ENCODE measurements around the gene ACTR6. TPM values are rescaled to one million over a fixed set of nuclear protein-coding genes. Genes with fewer than 3 reads are reported as not detected.
"Not testable (repeated sequence)": the region's sequence is repeated elsewhere in the genome, so short reads cannot be mapped to it uniquely, and the experiment has no call there.

The ACTR6 gene
- total RNA-seq (2014; rRNA removed; shearing (Covaris generic)) = 4.2 and 7.4 TPM in 2 replicates

DNA sequence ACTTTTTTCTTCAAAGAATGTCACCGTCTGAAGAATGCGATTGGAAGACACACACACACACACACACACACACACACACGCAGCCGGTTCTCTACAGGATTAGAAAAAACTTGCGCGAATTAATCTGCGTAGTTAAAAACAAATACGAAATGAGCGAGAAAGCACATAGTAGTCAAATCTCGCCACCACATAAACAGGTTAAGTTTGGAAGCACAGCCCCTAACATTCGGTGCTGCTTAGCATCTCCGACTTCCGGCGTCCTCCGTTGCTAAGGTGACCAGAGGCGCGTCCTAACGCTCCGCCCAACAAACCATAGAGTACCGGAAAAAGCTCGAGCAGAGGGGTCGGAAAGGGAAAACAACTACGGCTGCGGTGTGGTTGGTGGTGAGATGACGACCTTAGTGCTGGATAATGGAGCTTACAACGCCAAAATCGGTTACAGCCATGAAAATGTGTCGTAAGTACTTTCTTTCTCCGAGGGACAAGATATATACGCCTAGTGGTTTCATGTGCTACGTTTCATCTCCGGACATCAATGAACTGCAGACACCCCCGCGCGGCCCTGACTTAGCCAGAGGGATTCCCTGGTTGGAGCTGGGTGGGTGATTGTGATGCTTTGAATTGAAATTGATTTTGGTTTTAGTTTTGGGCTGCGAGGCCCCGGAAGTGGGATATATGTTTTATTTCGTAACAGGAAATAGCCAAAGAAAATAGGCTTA lies at the start of gene ACTR6:
TSS of gene ACTR6 (plus strand) at position 353 of the 719 bp plus-strand sequence. CDS start at position 390, 37 bp downstream.
- peak; percentile 96 for DNase-seq (ENCODE audit: low spot score)

DNA sequence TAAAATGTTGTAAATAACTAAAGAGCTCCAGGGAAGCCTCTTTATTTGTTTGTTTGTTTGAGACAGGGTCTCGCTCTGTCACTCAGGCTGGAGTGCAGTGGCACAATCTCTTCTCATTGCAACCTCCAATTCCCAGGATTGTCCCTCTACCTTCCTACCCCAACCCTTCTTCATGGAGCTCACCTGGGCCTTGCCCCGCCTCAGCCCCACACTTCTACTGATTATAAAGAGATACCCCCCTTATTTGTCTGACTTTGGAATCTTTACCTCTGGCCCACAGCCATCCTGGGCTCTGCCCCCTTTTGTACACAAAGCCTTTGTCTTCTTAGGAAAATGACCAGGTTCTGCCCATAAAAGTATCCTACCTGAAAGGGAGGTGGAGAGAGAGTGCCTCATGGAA lies 48.8 kb upstream of the ACTR6 start:
- DNase-seq (ENCODE audit: low spot score) = peak; percentile 38

- DNase-seq (ENCODE audit: low spot score) = no peak
Observed at GRCh38 chr12:100153131-100153530, 47.5 kb upstream of the ACTR6 start.

DNA sequence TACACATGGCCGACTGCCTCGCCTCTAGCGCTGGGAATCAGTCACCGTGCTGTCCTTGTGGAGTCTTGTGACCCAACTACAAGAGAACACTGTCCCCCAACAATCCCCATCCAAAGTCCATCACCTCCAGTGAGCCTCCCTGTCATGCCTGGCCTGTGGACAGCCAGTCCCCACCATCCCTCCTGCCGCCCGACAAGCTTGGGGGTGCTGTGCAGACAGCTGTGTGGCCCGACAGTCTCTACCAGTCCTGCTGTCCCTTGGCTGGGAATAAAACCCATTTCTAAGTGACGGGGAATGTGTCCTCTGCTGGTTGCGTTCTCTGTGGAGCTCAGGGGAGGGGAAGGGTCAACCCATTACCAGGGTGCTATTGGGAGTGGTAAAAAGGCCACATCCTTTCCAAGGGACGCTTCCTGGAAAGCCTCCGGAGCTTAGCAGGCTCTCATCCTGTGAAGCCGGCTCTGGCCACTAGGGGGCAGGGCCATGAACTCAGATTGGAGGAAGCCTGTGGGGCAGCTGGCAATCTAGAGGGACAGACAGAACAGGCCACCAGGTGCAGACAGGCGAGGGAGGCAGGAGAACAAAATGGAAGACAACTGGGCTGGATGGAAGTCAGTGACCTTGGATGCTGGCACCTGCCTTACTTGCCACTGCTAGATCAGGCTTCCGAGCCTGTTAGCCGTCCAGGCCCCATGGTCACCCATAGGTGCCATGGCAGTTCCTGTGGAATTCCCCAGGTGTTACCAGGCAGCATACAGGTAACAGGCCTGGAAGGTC lies 46.0 kb upstream of the ACTR6 start:
- DNase-seq (ENCODE audit: low spot score) = peak; percentile 77

DNA sequence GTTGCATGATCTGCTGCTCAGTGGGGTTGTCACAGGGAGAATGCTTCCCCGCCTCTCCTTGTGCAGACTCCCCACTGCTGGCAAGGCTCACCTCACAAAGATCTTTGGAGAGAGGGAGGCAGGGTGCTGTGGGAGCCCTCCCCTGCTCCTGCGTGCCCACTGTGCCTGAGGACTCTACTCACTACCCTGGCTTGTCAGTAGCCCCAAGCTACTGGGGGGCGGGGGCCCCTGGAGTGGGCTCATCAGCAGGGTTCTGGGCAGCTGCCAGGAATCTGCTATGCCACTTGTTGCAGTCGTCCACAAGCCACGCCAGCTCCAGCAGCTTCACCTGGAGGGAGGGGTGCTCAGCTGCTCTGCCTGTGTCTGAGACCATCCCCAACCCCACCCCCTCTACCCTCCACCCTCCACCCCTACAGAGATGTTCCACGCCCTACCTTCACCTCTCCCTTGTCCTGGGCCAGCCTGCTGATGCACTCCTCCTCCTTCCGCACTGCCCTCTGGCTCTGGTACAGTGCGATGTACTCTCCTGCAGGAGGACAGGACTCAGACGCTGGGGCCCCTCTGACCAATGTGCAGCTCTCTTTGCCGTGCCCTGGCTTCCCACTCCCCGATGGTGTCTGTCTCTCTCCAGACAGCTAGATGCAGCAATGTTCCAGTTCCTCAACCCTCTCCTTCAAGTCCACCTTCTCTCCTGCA lies 43.7 kb upstream of the ACTR6 start:
- DNase-seq (ENCODE audit: low spot score) = no peak

GRCh38 chr12:100157427-100157821 lies 43.2 kb upstream of the ACTR6 start:
- DNase-seq (ENCODE audit: low spot score) = no peak

DNA sequence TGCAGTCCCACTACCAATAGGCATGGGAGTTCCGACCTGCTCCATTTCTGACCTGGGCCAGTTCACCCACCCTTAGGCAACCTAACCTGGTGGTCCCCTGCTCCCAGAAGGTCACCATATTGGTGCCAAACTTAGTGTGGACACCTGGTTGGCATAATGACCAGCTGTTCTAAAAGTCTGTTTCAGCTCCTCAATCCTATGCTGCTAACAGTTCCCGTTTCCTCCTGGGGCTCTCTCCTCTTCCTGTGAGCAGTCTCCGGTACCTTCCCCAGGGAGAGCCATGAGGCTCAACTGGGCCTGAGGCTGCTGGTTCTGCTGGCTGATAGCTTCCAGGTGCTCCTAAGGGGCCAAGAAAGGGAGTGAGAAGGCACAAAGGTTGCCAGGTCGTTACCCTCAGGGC lies 42.1 kb upstream of the ACTR6 start:
- DNase-seq (ENCODE audit: low spot score) = no peak

DNA sequence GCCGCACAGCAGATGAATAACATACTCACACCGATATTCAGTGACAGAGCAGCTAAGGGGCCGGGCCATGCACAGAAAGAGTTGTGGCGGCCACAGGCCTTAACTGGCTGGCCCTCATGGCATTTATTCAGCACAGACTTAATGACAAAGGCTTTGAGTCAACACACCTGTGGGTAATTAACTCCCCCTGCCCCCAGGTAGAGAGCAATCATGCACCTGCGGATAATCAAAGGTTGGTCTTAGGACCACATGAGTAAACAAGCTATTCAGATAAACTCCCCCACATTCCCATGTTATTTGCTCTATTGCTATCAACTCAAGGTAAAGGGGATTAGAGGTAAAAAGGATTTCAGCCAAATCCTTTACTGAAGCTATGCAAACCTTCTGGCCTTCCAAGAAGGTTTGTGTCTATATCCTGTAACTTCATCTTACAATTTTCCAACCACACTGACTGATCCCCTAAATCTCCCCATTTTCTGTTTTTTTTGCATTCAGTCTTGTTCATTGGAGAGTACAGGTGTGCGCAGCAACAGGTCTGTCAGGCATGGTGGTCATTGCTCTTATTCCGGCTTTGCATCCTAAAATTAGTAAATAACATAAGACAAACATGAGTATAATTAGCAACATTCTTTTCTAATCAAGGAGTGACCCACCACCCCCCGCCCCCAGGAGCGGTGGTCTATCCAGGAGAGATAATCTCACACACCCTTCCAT lies 41.1 kb upstream of the ACTR6 start:
- DNase-seq (ENCODE audit: low spot score) = no peak

DNA sequence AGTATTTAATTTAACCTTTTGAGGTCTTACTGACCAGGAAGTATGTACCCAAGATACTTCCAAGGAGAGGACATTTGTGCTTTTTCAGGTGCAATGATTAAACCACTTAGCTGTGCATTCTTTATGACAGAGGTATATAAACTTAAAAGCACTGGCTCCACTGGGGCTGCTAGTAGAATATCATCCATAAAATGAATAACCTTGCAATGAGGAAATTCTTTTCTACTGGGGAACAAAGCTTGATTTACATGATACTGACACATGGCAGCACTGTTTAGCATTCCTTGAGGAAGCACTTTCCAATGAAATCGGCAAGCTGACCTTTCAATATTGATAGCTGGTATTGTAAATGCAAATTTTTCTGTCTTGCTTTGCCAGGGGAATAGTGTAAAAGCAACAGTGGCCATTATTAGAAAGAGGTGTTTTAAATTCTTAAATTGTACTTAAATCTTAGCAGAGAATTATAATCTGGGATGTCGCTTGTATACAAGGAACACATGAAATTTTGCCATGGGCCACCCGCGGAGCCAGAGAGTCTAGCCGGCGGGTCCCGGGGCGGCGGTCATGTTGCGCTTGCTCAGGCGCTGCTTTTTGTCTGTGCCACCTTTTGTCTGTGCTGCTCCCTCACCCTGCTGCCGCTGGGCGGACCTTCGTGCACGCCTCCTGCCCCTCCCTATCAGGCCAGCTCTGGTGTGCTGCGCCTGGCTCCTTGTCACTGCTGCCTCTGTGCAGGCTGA lies 37.0 kb upstream of the ACTR6 start:
- DNase-seq (ENCODE audit: low spot score) = peak; percentile 82

DNA sequence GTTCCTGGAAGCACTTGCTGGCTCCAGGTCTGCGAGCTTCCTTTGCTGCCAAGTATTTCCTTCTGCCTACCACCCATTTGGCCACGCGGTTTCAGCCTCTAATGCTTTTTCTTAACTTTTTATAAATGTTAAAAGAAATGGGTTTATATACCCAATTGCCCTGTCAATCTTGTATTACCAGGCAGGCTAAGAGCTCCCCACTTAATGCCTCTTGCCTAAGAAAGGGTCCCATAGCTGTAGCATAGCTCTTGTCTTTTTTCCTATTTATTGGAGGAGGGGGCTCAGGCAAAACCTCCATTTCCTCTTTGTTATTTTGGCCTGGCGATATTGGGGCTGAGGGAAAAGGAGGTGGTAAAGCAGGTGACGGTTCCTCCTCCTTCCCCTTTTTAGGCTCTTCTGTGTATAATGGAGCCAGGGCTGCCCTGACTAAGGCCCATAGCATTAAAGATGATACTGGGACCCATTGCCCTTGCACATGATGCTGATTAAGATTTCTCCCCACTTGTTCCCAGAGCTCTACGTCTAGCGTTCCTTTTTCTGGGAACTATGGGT lies 36.4 kb upstream of the ACTR6 start:
- no peak for DNase-seq (ENCODE audit: low spot score)

GRCh38 chr12:100165356-100165755 lies 35.3 kb upstream of the ACTR6 start:
- DNase-seq (ENCODE audit: low spot score) = no peak

DNA sequence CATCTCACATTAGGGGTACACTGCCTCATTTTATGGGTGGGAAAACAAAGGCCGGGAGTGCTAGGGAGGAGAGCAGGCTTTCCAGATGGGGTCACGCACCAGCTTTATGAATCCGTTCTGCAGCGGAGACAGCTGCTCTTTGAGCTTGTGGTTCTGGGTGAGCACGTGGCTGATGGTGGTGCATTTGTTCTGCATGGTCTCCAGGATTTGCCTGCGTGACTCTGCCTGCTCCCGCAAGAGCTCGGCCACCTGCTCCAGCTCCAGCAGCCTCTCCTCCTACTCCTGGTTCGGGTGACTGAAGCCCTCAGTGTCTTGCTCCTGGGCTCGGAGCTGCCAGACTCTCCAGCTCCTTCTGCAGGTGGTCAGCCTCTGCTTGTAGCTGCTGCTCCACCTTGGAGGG lies 34.4 kb upstream of the ACTR6 start:
- no peak for DNase-seq (ENCODE audit: low spot score)

DNA sequence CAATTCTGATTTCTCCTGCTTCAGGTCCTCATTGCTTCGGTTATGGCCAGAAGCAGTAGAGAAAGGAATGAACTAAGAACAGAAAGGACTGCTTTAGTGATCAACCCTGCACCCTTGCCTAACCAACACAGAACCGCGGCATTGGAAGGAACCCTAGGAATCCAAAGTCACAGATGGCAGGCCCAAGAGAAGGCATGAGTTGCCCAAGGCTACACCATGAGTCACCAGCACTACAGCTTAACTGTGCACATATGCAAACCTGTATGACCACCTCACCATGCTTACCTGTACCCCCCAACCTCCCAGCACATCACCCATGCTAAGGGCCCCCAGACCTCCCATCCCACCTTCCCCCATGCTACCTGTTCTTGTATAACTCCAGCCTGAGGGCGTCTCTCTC lies 32.1 kb upstream of the ACTR6 start:
- no peak for DNase-seq (ENCODE audit: low spot score)

- no peak for DNase-seq (ENCODE audit: low spot score)
Observed at GRCh38 chr12:100169345-100169744, 31.3 kb upstream of the ACTR6 start.

GRCh38 chr12:100170313-100170858 lies 30.2 kb upstream of the ACTR6 start:
- no peak for DNase-seq (ENCODE audit: low spot score)

- no peak for DNase-seq (ENCODE audit: low spot score)
Observed at GRCh38 chr12:100171248-100171647, 29.4 kb upstream of the ACTR6 start.

DNA sequence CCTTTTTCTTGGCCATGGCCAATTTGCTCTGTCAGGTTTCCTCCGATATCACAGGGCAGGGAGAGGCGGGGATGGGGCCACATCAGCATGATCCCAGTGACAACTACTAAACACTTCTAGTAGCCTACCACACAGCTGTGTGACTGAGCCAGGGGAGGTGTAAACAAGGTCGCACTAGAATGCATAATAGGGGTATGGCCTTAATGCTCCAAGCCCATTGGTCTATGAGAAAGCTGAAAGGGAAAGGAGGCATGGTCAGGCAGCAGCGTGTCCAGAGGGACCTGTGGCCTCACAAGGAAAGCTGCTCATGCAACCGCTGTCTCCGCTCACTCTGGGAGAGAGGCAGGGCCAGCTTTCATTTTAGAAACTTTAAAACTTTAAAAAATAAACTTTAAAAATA lies 27.5 kb upstream of the ACTR6 start:
- no peak for DNase-seq (ENCODE audit: low spot score)

- DNase-seq (ENCODE audit: low spot score) = no peak
Observed at GRCh38 chr12:100174495-100174894, 26.1 kb upstream of the ACTR6 start.

GRCh38 chr12:100176493-100176892 lies 24.1 kb upstream of the ACTR6 start:
- not testable (repeated sequence) for DNase-seq (ENCODE audit: low spot score)

DNA sequence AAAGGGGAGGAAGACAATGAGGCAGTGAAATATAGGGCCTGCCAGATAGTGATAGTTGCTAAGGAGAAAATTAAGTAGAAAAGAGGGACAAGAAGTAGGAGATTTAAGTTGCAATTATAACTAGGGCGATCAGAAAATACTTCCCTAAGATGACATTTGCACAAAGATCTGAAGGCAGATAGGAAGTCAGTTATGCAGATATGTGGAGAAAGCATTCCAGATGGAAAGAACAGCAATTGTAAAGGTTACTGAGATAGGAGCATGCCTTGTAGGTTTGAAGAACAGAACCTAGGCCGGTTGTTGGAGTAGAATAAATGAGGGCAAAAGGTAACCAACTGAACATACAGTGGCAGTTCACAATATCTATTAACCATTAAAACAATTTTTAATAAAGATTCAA lies 21.4 kb upstream of the ACTR6 start:
- no peak for DNase-seq (ENCODE audit: low spot score)

All from HT-29 (cell line).